Heart left ventricle (tissue), 16 donors: ENCODE results near the gene TBC1D19. TPM values are rescaled to one million over a fixed set of nuclear protein-coding genes. Genes with fewer than 3 reads are reported as not detected.

ENCODE experiments used
- ATAC-seq, 4 donors: fragments of 200-7000 bp; cut with Tn5 transposase; one replicate each; pipeline ENCODE4 v1.9.1; 2020 to 2022; ENCODE audit warnings: moderate library complexity in 4 of 4, mild to moderate bottlenecking in 3 of 4, moderate number of reproducible peaks in 1 of 4
- DNase-seq, 5 donors: peaks; one replicate each; pipeline ENCODE4 v3.0.0-alpha.2; 2020
- H3K27ac ChIP-seq, 12 donors: fragments of 200-600 bp; sonication (generic) in 4 of 12; one replicate each; pipeline versions ENCODE4 v1.5.0 to v1.8.0; 2016 to 2022; ENCODE audit warnings: mild to moderate bottlenecking in 2 of 12
- H3K27me3 ChIP-seq, 9 donors: fragments of 200-600 bp; sonication (generic) in 2 of 9; one replicate each; pipeline versions ENCODE4 v1.5.1 to v1.8.0; 2016 to 2022; ENCODE audit warnings: mild to moderate bottlenecking in 3 of 9
- H3K36me3 ChIP-seq, 9 donors: fragments of 200-600 bp; sonication (generic) in 2 of 9; one replicate each; pipeline versions ENCODE4 v1.5.0 to v1.8.0; 2018 to 2022; ENCODE audit warnings: mild to moderate bottlenecking in 2 of 9
- H3K4me1 ChIP-seq, 12 donors: fragments of 200-600 bp; sonication (generic) in 4 of 12; one replicate each; pipeline versions ENCODE4 v1.5.0 to v1.8.0; 2016 to 2022; ENCODE audit warnings: mild to moderate bottlenecking in 3 of 12
- H3K4me3 ChIP-seq, 12 donors: fragments of 200-600 bp; sonication (generic) in 4 of 12; one replicate each; pipeline versions ENCODE4 v1.5.0 to v1.8.0; 2017 to 2022; ENCODE audit warnings: mild to moderate bottlenecking in 9 of 12, moderate library complexity in 4 of 12
- H3K9me3 ChIP-seq, 12 donors: fragments of 200-600 bp; sonication (generic) in 4 of 12; one replicate each; pipeline versions ENCODE4 v1.5.0 to v1.8.0; 2016 to 2022; ENCODE audit warnings: mild to moderate bottlenecking in 1 of 12
- POLR2A ChIP-seq, 2 donors: fragments of 450-650 bp; IDR thresholded peaks; one replicate each; pipeline ENCODE4 v1.6.1; 2017; ENCODE audit warnings: antibody characterized with exemption in 2 of 2, mild to moderate bottlenecking in 2 of 2, moderate library complexity in 2 of 2
- WGBS, 4 donors: extraction: QIAGEN DNeasy Blood & Tissue Kit in 2 of 4; methylation state at CpG; one replicate each; pipeline versions ENCODE4 v1.1.5 to v1.1.7; 2013 to 2018; 5-methylcytosine and 5-hydroxymethylcytosine counted together
- intact Hi-C, 10 donors: fragments of 100-400 bp; cut with DNase I; formaldehyde crosslinking; loops; one replicate each; pipeline versions ENCODE4 v1.11.1 to v1.14.2; 2022
- polyA plus RNA-seq, 2 donors: library from polyadenylated mRNA; stranded (reverse); fragments of 200-250 nt; gene quantifications; one replicate each; pipeline ENCODE4 v1.2.3, GENCODE V29; 2013
- total RNA-seq, 9 donors: library from RNA; depleted of rRNA in 2 of 9; stranded (reverse); fragments of >200 nt in 2 of 9; fragmentation: NEBNext Ultra II Directional in 3 of 9; extraction: Animal tissue kit (Norgen Biotek cat#: 25700) in 3 of 9; gene quantifications; one replicate each; pipeline versions ENCODE4 v1.1.0 to v1.2.4, GENCODE V29; 2016 to 2023
- TF ChIP-seq, protein P1 (sequence below), 12 donors: fragments of 200-600 bp; sonication (generic) in 4 of 12; IDR thresholded peaks; one replicate each; pipeline versions ENCODE4 v1.5.0 to v1.8.0; 2018 to 2022; ENCODE audit warnings: antibody characterized with exemption in 12 of 12, mild to moderate bottlenecking in 5 of 12
- donor health status: ischemic (EF 13 %, LVEDD 7.1; RV severe dilation, severe dysfunction).
- donor health status: healthy with polysubstance abuse.
- donor health status: DM: no; HTN: yes; CAD: no.
- donor health status: DM: no; HTN: no; CAD: no.
- donor health status: ischemic (EF 25% LVEDD 6.9; RV normal size, moderate dysfunction).
- donor health status: ischemic (EF 25% LVEDD 5.7; RV mildly dilated, moderate dysfunction).
- donor health status: healthy.
- donor health status: DM: yes; HTN: yes; CAD: no.
- donor health status: ischemic (EF 35%, LVEDD 5.7; RV mildly dilated, moderate dysfunction).
- donor health status: nonischemic (EF 11% LVEDD 7.7; RV severe dilation, severe dysfunction).
- donor health status: DM: yes; HTN: yes; CAD: no.
- donor health status: PGD.
- donor health status: ischemic (EF 29% LVEDD 5.4; RV normal size, mild dysfunction).
- donor health status: nonischemic (EF 23%, LVEDD 6.1; RV moderate dilation, normal function).

The TBC1D19 gene
- total and polyA plus RNA-seq, 11 donors = 1.7 to 10.9 (median 9.2) TPM

DNA sequence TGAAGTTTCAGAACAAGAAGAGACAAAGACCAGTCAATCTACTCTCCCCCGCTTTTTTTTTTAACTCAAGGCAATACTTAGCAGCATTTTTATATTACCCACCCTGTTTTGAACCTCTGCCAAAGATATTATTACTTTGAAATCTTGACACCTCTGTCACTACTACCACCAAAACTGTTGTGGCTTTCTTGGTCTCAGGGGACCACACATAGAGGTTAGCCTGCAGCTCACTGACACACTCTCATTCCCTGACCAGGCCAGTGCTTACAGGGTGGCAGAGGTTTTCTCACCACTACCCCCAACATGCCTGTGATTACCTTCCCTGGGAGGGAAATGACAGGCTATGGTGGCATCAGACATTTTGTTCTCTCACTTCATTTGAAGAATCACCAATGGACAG, 139.3 kb downstream of the TBC1D19 start:
- Histone ChIP-seq H3K4me1 (peaks cover 0 to 15% (median 5%) of the 10 kb centered on the region in 12 donors), H3K9me3 (no peaks in the 10 kb centered on the region), H3K4me3 (no peak overlapping the region), H3K27me3 (no peaks in the 10 kb centered on the region), H3K36me3 (peaks cover 0 to 15% (median 0%) of the 10 kb centered on the region in 9 donors), H3K27ac (no peak overlapping the region)
- 96 to 100% (median 99%) methylated on average over 1 of the region's 1 CpG for WGBS, 4 donors
- TF ChIP-seq POLR2A (IDR thresholded peaks at IDR 0.05) = no peak
- TF ChIP-seq, protein P1, sequence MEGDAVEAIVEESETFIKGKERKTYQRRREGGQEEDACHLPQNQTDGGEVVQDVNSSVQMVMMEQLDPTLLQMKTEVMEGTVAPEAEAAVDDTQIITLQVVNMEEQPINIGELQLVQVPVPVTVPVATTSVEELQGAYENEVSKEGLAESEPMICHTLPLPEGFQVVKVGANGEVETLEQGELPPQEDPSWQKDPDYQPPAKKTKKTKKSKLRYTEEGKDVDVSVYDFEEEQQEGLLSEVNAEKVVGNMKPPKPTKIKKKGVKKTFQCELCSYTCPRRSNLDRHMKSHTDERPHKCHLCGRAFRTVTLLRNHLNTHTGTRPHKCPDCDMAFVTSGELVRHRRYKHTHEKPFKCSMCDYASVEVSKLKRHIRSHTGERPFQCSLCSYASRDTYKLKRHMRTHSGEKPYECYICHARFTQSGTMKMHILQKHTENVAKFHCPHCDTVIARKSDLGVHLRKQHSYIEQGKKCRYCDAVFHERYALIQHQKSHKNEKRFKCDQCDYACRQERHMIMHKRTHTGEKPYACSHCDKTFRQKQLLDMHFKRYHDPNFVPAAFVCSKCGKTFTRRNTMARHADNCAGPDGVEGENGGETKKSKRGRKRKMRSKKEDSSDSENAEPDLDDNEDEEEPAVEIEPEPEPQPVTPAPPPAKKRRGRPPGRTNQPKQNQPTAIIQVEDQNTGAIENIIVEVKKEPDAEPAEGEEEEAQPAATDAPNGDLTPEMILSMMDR (IDR thresholded peaks at IDR 0.05) = no peak
- intact Hi-C loops = loop anchor here in 5 of 10 donors (5.0 to 10.0 kb wide), 5 partner anchors 261 to 292 kb away; no protein-coding TSS in a partner anchor
- ATAC-seq = no peak
- DNase-seq = no peak

GRCh38 chr4:26724534-26724933, 140.7 kb downstream of the TBC1D19 start:
- no peaks in the 10 kb centered on the region for H3K9me3 ChIP-seq
- intact Hi-C loops = loop anchor here in 5 of 10 donors (5.0 to 10.0 kb wide), 5 partner anchors 262 to 290 kb away; no protein-coding TSS in a partner anchor
- peaks cover 0 to 15% (median 0%) of the 10 kb centered on the region in 9 donors for H3K36me3 ChIP-seq
- no peak overlapping the region for H3K27ac ChIP-seq
- DNase-seq (no peak), ATAC-seq (no peak)
- peaks cover 0 to 15% (median 5%) of the 10 kb centered on the region in 12 donors for H3K4me1 ChIP-seq
- H3K27me3 ChIP-seq = no peaks in the 10 kb centered on the region
- TF ChIP-seq, protein P1 (IDR thresholded peaks at IDR 0.05) = no peak
- no peak for TF ChIP-seq POLR2A (IDR thresholded peaks at IDR 0.05)
- no peak overlapping the region for H3K4me3 ChIP-seq

DNA sequence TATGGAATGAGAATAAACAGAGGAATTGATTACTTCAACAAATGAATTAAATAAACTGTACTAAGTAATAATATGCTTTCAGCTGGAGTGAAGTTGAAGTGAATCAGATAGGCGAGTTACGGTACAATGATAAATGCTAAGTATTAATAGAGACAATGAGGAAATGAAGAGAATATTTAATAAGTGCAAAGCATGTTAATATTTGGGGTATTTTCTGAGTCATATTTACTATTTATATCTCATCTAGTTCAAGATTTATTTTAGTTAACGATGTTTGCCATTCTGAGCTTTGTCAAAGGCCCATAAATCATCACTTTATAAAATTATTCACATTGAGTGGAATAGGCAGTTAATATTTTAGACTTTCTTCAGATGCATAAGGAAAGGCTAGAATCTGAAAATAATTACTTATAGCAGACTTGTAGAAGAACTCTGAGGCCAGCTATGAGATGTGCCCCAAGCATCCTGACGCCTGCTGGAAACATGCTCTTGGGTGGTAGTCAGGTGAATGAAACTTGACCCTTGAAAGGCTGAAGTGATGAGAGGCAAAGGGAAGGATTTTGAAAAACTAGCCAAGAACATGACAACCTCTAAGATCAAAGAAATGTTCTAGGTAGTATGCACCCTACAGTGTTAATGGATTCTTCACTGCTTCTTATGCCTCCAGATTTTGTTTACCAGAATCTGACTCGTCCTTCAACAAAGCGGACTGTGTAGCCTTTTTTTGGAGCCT, 142.9 kb downstream of the TBC1D19 start:
- WGBS, 4 donors = 83 to 90% (median 88%) methylated on average over 6 of the region's 6 CpGs
- ATAC-seq = no peak
- Histone ChIP-seq H3K27ac (no peak overlapping the region), H3K36me3 (peaks cover 0 to 15% (median 0%) of the 10 kb centered on the region in 9 donors), H3K9me3 (no peaks in the 10 kb centered on the region), H3K4me1 (peaks cover 0 to 15% (median 7%) of the 10 kb centered on the region in 12 donors), H3K27me3 (no peaks in the 10 kb centered on the region), H3K4me3 (no peak overlapping the region)
- TF ChIP-seq POLR2A (IDR thresholded peaks at IDR 0.05) = no peak
- TF ChIP-seq, protein P1 (IDR thresholded peaks at IDR 0.05) = no peak
- DNase-seq = no peak
- intact Hi-C loops = loop anchor here in 4 of 10 donors (10.0 kb wide), 3 partner anchors 272 to 288 kb away; no protein-coding TSS in a partner anchor

- Histone ChIP-seq H3K27ac (no peak overlapping the region), H3K4me3 (no peak overlapping the region), H3K36me3 (peaks cover 0 to 9% (median 0%) of the 10 kb centered on the region in 9 donors), H3K9me3 (no peaks in the 10 kb centered on the region), H3K4me1 (peaks cover 0 to 15% (median 7%) of the 10 kb centered on the region in 12 donors), H3K27me3 (no peaks in the 10 kb centered on the region)
- TF ChIP-seq POLR2A (IDR thresholded peaks at IDR 0.05) = no peak
- TF ChIP-seq, protein P1 (IDR thresholded peaks at IDR 0.05) = no peak
- intact Hi-C loops = loop anchor here in 4 of 10 donors (10.0 kb wide), 3 partner anchors 273 to 287 kb away; no protein-coding TSS in a partner anchor
- DNase-seq (no peak), ATAC-seq (no peak)
Measured at GRCh38 chr4:26727844-26728243, 144.0 kb downstream of the TBC1D19 start.
